HG03460 (cell line): ENCODE measurements around the gene KRTAP10-2.
"Not testable (repeated sequence)": the region's sequence is repeated elsewhere in the genome, so short reads cannot be mapped to it uniquely, and the experiment has no call there.

Experiments
- ATAC-seq: cut with Tn5 transposase; IDR thresholded peaks from one replicate; pipeline ENCODE4 v1.9.1; 2021; ENCODE audit not compliant: unreplicated experiment

Gene KRTAP10-2

DNA sequence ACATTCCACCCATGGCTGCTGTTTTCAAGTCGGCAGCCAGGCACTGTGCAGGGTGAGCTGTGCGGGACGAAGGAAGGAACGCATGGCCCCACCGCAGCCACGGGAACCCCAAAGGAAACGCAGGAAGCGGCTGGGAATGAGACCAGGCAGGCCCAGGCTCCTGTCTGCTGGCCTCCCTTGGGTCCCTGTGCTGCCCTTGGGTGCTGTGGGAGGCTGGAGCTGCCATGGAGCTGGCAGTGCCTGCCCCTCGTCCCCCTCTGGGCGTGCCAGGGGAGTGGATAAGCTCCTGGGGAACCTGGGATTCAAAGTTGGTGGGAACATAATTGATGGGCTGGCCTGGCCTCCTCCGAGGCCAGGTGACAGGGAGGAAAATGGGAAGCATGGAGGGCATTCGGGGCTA is 17.0 kb upstream of the KRTAP10-2 start:
- no peak for ATAC-seq

GRCh38 chr21:44567481-44568171 is 16.3 kb upstream of the KRTAP10-2 start:
- no peak for ATAC-seq

- ATAC-seq: no peak
These were observed 15.1 kb upstream of the KRTAP10-2 start for GRCh38 chr21:44566403-44566802.

DNA sequence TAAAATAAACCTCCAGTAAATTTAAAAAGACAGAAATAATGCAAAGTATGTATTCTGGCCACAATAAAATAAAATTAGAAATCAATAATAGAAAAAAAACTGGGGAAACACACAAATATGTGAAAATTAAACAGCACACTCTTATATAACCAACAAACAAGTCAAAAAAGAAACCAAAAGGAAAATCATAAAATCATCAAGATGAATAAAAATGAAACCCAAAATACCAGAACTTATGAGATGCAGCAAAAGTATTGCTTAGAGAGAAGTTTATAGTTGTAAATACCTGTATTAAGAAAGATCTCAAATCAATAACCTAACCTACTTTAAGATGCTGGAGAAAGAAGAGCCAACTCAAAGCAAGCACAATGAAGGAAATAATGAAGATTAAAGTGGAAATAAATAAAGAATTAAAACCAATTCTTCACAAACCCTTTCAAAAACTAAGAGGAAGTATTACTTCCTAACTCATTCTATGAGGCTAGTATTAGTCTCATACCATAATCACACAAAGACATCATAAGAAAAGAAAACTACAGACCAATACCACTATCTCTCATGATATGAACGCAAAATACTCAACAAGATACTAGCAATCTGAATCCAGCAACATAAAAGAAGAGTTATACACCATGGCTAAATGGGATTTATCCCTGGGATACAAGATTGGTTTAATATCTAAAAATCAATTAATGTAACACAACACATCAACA is 13.7 kb upstream of the KRTAP10-2 start:
- no peak for ATAC-seq

- no peak for ATAC-seq
These were observed 12.8 kb upstream of the KRTAP10-2 start for GRCh38 chr21:44564099-44564498.

- no peak for ATAC-seq
These were observed 7.4 kb upstream of the KRTAP10-2 start, which contains the start of gene KRTAP10-3 for GRCh38 chr21:44558695-44559094. Gene KRTAP10-3 (minus strand): TSS chr21:44558795. CDS start chr21:44558715, 80 bp downstream.

DNA sequence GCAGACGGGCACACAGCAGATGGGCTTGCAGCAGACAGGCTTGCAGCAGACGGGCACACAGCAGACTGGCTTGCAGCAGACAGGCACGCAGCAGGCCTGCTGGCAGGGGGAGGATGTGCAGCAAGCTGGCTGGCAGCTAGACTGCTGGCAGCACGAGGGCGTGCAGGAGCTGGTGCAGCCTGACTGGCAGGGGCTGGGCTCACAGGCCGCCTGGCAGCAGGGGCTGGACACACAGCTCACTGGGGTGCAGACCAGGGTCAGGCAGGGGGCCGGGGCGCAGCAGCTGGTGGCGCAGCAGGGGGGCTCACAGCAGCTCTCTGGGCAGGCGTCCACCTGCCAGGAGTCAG is 7.0 kb upstream of the KRTAP10-2 start:
- ATAC-seq: not testable (repeated sequence)

DNA sequence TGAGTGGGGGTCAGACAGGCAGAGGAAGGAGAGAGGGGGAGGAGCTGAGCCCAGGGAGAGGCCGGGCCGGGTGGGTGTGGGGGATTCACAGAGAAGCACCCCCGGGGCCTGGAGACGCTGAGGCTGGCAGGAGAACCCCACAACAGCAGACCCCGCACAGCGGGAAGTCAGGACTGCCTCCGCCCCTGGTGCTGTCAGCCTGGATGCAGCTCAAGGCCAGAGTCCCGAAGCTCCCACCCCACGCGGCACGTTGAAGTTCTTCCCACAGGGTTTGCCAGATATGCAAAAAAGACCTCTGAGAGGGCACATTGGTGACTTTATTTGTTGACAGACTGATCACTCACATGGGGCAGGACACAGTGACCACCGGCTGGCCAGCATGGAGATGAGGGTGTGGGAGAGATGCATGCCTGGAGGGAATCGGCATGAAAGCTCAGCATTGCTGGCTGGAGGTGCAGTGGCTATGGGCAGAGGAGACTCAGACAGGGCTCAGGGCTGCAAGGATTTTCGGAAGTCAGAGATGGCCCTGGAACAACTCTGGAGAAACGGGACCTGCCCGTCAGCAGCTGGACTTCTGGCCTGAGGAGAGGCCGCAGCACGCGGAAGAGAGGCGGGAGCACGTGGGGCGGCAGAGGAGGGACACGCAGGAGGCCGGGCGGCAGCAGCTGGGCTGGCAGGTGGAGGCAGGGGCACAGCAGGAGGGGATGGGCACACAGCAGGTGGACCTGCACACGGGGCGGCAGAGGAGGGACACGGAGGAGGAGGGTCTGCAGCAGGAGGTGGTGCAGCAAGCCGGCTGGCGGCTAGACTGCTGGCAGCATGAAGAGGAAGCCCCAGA is 6.4 kb upstream of the KRTAP10-2 start:
- no peak for ATAC-seq

- no peak for ATAC-seq
These were observed 5.6 kb upstream of the KRTAP10-2 start for GRCh38 chr21:44556879-44557278.

GRCh38 chr21:44555200-44555875 is 4.0 kb upstream of the KRTAP10-2 start:
- no peak for ATAC-seq

GRCh38 chr21:44552681-44553080 is 1.4 kb upstream of the KRTAP10-2 start:
- ATAC-seq: no peak

- ATAC-seq: no peak
These were observed 831 bp upstream of the KRTAP10-2 start for GRCh38 chr21:44552136-44552535.

GRCh38 chr21:44550807-44551206 is 498 bp downstream of the KRTAP10-2 start:
- no peak for ATAC-seq

DNA sequence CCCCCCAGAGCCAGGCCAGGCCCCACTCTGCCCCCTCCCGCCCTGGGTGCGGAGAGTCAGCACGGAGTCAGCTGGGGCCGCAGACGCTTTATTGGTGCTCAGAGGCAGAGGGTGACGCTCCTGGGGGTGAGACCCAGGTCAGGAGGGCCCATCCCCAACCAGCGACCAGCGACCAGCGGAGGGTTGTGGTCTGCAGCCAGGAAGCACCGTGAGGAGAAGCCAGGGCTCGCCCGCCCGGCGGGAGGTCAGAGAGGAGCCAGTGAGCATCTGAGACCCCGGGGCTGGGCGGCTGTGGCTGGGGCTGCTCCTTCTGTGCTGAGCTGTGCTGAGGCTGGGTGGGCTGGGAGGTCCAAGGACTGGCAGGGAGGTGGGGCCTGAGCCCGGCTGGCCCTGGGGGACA is 1.0 kb downstream of the KRTAP10-2 start:
- not testable (repeated sequence) for ATAC-seq

GRCh38 chr21:44549525-44550211 is 1.6 kb downstream of the KRTAP10-2 start:
- no peak for ATAC-seq

- ATAC-seq: no peak
These were observed 2.4 kb downstream of the KRTAP10-2 start for GRCh38 chr21:44548922-44549321.

DNA sequence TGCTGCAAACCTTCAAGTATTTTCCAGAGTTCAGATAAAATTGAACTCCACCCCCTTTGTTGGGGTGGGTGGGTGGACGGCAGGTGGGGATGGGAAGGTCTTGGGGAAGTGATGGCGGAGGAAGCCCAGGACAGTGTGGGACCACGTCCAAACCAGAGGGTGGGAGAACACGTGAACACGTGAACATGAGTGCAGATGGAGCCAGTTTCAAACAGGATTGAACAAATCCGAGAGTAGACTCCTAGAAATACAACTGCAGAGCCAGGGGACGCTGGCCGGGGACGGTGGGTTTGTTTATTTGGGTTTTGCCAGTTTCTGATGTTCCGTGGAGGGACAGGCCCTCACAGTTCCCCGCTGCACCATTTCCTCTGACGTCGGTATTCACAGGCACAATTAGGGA is 2.9 kb downstream of the KRTAP10-2 start:
- no peak for ATAC-seq

DNA sequence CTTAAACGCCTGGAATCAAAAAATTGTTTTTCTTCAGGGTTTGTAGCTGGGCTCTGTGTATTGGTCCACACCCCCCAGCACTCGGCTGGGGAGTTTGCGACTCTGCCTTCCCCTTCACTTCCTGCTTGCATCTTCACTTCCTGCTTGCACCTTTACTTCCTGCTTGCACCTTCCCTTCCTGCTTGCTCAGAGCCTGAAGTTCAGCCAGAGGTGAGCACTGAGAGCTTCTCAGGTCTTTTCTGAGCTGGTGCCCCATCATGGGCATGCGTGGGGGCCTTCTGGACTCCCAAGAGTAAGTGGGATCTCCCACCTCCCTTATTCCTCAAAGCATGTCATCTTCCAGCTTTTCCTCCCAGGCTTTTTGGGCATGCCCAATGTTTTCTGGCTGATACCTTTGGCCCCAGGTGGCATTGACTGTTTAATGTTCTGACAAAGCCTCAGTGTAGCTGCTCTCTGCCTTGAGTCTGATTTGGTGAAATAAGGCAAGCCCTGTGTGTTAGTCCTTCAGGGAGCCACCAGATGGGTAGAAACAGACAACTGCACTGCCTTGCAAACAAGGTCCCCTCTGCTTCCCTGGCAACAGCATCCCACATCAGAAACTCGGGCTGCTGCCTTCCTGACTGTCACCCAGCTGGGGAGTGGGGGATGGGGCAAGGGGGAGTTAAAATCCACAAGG is 3.5 kb downstream of the KRTAP10-2 start:
- no peak for ATAC-seq

DNA sequence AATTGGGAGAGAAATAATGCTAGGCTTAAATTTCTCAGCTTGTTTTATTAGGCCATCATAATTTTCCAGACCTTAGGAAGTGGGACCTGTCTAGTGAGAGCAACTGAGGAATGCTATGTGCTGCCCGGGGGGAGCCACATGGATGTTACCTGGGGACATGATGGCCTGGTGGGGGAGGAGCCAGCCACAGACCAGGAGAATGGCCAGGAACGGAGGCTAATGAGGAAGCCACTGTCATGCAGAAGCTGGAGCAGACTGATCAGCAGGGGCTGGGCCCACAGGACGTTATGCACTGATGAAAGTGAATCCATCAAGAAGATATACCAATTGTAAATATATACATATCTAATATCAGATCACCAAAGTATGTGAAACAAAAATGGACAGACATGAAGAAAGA is 6.7 kb downstream of the KRTAP10-2 start:
- ATAC-seq: no peak

DNA sequence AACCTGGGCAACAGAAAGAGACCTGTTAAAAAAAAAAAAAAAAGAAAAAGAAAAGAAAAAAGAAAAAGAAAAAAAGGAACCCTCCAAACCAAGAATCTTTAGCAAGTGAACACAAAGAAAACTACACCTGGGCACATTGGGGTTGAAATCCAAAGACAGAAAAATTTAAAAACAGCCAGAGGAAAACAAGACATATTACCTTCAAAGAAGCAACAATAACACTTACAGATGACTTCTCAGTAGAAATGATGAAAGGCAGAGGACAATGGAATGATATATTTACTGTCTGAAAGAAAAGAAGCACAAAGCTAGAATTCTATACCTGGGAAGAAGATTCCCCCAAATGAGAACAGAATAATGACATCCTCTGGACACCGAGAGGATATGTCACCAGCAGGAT is 8.6 kb downstream of the KRTAP10-2 start:
- no peak for ATAC-seq
